ENCODE data around the gene MED20.
"Not testable (repeated sequence)": the region's sequence is repeated elsewhere in the genome, so short reads cannot be mapped to it uniquely, and the experiment has no call there.

MED20 gene

DNA sequence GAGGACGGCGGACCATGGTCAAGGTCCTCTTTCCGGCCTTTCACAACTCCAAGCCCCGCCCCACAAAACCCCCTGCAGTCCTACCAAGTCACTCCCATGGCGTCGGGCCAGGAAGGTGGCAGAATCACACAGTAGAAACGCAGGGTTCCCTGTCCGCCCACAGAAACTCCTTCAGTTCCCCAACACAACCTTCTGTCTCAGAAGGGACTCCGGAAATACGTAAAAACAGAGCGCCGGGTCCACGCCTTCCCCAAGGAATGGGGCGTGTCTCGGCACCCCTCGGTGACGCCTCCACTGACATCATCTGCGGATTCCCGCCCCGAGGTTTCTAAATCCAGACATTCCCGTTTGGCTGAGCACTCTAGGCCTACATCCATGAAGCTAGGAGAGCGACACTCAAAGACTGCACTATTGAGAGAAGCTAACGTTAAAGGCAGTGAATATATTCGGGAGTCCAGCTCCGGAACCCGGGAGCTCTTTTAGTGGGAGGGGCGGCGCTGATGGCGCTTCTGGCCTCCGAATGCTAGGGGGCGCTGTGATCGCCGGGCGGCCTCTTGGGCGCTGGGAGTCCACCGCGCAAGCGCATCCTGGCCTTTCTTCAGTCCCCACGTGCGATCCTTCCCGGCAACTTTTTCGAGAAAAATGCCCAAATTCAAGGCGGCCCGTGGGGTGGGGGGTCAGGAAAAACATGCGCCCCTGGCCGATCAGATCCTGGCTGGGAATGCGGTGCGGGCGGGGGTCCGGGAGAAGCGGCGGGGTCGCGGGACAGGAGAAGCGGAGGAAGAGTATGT is at the start of gene MED20, which contains the start of gene BYSL:
Gene MED20, minus strand, starts transcription at position 219 of the 791 bp plus-strand sequence. Its CDS starts 121 bp downstream, at position 98.
Gene BYSL, plus strand, starts transcription at position 579 of the 791 bp plus-strand sequence. Its CDS starts 64 bp downstream, at position 643.
- peak; percentile 93 for DNase-seq

GRCh38 chr6:41970436-41970846 is 49.5 kb upstream of the MED20 start:
- DNase-seq: no peak

GRCh38 chr6:41967312-41968287 is 46.7 kb upstream of the MED20 start:
- no peak for DNase-seq

- DNase-seq: no peak
Observed at GRCh38 chr6:41966961-41967311, 46.0 kb upstream of the MED20 start.

DNA sequence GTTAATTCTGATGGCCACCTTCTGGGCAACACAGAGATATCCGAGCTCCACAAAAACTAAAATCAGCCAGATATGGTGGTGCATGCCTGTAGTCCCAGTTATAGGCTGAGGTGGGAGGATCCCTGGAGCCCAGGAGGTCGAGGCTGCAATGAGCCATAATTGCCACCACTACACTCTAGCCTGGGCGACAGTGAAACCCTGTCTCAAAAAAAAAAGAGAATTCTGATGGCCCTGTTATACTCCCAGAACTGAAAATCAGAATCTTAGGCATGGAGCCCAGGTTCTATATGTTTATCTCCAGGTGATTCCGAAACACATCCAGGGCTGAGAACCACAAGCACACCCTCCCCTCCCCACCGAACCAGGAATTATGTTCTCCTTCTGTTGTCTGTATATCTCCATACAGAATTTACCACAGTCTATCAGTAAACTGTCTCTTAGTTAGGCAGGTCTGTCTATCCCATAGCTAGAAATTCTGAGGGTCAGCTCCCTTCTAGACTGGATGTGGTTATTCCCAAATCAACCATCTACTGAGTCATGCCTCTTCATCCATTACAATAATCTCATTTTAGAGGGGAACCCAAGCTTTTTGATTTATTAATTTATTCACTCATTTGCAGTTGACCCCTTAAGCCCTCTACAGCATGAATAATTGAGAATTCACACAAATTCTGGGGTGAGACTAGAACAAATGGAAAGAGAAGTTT is 45.4 kb upstream of the MED20 start:
- no peak for DNase-seq

- no peak for DNase-seq
Observed at GRCh38 chr6:41965429-41966213, 44.7 kb upstream of the MED20 start.

DNA sequence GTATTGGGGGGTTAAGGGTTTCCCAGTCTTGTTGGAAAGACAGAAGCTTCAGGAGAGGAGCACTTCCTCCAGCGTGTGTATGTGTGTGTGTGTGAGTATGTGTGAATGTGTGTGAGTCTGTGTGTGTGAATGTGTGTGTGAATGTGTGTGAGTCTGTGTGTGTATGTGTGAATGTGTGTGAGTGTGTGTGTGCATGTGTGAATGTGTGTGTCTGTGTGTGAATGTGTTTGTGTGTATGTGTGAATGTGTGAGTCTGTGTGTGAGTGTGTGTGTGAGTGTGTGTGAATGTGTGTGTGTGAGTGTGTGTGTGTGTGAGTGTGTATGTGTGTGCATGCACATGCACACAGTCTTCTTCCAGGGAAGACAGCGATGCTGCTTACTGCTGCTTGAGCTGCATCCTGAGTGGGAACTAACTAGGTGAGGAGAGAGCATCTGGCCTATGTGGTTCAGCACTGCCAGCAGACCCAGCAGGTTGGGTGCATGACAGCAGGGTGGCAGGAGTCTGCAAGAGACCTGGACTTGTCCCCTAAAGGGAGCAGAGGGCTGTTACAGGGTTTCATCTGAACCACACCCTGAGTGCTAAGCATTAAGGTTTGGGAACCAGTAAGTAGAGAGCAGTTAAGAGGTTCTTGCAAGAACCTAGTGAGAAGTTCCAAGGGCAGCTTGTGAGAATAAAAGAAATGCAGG is 43.4 kb upstream of the MED20 start:
- no peak for DNase-seq

DNA sequence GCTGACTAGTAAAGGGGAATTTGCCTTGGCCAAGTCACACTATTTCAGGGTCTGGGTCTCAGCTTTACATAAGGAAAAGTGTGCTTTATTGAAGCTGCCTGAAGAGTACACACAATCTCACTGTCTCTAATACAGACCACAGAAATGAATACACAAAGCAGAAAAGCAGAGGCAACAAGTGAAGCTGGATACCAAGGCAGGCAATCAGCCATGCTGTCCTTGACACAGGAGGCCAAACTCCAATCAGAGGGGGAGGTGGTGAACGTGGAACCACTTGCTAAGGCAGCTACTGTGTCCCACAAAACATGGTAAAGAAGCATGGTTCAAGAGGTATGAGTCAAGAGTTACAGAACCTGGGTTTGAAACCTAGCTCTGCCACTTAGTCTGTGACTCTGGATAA is 42.4 kb upstream of the MED20 start:
- DNase-seq: no peak

GRCh38 chr6:41960028-41960427 is 39.1 kb upstream of the MED20 start:
- DNase-seq: no peak

DNA sequence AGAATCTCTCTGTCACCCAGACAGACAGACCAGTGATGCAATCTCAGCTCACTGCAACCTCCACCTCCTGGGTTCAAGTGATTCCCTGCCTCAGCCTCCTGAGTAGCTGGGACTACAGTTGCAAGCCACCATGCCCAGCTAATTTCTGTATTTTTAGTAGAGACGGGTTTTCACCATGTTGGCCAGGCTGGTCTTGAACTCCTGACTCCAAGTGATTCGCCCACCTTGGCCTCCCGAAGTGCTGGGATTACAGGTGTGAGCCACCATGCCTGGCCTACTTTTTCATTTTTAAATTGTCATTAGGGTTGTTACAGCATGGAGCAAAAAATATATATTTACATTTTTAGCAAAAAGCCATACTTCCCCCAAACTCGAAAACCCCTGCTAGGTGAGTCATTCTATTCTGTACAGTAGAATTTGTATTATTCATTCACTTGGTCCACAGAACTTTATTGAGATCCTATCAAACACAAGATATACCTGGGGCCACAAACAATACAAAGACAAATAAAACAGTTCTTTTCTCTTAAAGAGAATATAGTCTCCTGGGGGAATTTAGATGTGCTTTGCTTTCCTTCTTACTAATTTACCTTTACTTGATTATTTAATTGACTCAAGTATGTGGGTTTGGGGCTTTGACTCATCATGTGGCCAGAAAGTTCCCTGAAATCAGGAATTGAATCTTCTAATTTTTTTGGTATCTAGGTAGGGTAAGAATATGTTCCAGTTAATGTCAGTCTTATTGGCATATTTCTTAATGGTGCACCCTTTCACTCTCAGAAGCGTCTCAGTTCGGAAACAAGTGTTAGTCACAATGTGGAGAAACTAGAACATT is 37.3 kb upstream of the MED20 start:
- DNase-seq: no peak

DNA sequence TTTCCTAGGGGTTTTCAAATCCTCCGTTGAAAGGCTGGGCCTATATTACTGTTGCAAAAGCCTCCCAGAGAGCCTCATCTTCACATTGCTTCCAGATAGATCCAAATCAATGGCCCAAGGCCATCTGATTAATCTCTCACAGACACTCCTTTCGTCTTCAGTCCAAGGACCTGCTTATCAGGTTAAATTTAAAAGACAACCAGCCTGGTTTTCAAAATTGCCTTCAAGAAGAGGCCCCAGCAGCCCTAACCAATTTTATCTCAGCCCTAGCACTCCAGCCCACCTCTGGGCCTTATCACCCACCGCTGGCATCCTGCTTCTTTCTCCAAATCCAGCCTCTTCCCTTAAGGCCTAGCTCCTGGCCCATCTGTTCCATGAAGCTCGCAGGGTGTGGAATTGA is 36.2 kb upstream of the MED20 start:
- DNase-seq: no peak

DNA sequence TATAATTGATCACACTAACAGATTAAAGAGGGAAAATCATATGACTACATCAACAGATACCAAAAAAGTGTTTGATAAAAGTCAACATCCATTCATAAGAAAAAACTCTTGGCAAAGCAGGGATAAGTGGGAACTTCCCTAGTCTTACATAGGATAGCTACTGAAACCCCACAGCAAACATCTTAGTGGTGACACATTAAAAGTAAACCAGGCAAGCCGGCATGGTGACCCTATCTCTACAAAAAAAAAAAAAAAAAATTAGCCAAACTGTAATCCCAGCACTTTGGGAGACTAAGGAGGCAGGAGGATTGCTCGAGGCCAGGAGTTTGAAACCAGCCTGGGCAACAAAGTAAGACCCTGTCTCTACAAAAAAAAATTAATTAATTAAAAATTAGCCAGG is 34.5 kb upstream of the MED20 start:
- DNase-seq: no peak

- no peak for DNase-seq
Observed at GRCh38 chr6:41954668-41955067, 33.7 kb upstream of the MED20 start.

DNA sequence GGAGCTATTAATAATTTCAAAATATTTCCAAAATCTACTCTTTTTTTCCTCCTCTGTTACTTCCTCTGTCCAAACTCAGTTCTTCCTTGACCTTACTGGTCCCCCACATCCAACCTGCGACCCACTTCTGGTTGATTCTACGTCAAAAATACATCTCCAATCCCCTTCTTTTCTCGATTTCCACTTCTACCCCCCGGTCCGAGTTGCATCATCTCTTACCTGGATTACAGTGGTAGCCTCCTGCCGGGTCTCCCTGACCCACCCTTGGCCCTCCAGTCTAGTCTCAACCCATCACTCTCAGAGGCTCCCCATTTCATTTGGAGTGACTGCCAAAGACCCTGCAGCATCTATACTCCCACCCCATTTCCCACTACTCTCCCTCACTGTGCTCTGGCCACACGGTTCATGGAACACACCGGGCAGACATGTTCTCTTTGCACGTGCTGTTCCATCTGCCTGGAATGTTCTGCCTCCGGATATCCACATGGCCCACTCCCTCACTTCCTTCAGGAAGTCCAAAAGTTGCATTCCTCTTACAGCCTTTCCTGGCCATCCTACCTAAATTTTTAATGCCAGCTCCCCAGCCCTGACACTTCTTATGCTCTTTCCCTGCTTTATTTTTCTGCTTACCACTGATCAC is 26.8 kb upstream of the MED20 start:
- no peak for DNase-seq

GRCh38 chr6:41943456-41943855 is 22.5 kb upstream of the MED20 start:
- DNase-seq: no peak

DNA sequence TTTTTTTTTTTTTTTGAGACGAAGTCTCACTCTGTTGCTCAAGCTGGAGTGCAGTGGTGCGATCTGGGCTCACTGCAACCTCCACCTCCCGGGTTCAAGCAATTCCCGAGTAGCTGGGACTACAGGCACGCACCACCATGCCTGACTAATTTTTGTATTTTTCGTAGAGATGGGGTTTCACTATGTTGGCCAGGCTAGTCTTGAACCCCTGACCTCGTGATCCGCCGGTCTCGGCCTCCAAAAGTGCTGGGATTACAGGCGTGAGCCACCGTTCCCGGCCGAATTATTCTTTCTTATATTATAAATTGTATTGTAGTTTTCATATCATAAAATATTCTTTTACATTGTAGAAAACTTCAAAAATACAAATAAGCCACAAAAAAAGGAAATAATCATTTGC is 21.9 kb upstream of the MED20 start:
- DNase-seq: not testable (repeated sequence)

DNA sequence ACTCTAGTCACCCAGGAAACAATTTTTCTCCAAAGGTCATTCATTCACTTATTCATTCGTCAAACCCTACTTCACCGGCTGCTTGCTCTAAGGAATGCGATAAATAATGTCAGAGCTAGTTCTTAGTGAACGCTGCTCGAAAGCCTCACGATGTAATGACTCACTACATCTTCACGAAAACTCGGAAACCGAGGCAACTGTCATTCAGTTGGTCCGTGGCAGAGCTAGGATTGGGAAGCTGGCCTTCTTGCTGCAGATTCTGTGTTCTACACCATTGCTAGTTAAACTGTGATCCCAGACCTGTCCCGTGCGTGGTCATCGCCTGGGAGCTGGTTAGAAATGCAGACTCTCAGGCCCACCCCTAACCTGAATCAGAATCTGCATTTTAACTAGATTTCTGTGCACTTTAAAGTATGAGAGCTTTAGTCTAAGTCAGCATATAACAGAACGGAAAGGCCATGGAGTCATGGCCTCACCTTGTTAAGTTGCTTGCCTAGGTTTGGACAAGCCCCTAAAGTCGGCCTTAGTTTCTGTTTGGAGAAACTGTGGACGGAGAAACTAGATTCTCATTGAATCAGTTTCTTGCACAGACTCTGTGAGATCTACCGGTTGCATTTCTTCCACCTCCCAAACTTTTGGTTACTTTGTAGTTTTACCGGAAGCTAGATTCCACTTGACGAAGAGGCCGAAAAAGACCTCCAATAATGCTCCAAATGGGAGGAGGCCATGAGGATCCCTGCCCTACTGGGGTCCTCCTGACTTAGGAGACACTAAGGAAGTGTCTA is 21.3 kb upstream of the MED20 start:
- DNase-seq: no peak

DNA sequence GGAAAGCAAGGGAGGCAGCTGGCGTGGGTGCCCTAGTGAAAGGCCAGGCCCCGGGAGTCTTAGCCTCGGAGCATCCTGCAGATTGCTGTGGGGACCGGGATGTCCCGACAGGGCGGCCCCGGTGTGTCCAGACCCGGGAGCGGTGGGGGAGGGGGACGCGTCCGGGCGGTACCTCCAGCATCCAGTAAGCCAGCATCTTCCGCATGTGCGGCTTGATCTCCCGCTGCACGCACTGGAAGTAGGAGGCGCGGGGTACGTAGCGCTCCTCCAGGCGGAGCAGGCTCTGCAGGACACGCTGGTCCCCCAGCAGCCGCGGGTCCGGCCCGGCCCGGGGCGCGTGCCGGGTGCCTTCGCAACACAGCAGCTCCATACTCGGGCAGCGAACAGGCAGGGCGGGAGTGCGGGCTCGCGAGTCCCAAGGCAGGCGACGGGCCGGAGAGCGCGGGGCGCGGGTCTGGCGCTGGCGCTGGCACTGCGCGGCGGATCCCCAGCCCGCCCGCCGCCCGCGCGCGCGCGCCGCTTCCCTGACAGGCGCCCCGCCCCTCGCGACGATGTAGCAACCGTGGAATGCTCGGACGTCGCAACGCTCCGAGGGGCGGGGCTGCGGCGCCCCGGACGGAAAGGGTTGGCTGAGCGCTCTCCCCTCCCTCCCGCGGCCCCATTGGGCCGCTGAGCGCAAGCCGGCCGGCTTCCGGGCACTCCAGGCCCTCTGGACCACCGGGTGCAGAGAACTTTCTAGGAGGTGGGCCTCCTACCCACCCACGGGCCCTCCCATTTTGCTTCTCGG is 20.5 kb upstream of the MED20 start, which contains the start of gene CCND3:
Gene CCND3, minus strand, starts transcription at position 529 of the 787 bp plus-strand sequence. Its CDS starts 159 bp downstream, at position 370.
- peak; percentile 83 for DNase-seq

Data from activated gamma-delta T cell treated with Interleukin-2 at 50 U/mL for 16 hours (primary cell).